ENCODE measurements around the gene FAM120A.
A peak's percentile ranks its signal among the peaks of the same experiment; 100 is the strongest.

The FAM120A gene

DNA sequence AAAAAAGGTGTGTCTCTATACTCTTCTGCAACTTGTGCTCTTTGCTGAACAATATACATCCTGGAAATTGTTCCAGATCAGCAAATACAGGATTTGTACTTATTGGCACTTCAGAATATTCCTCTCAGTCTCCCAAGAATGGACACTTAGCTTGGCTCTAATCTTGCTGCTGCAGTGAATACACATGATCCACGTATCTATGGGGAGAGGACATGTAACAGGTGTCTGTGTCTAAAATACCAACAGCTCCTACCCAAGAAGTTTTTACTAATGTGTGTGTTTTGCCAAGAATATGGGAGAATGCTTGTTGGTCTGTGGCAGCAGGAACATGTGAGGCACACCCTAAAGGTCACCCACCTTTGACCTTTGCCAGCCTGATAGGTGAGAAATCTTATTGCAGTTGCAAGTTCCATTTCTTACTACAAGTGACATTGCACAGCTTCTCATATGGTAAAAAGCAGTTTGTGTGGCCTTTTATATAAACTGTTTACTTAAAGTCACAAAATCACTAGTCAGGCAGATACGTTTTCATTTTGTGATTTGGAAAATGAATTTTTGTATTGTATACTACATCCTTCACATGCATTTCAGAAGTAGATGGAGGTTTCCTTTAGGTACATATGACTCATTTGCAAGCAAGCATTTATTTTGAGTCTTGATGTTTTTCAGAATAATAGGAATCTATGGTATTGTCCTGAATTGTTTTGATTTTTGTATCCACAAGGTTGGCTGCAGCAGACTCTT is 160.7 kb downstream of the FAM120A start:
- H3K9ac ChIP-seq (ENCODE audit: low read length) = no peak overlapping the region
- no peak overlapping the region for H2BK5ac ChIP-seq (ENCODE audit: low read depth, low read length, poor library complexity, severe bottlenecking)
- H3K27me3 ChIP-seq (ENCODE audit: control insufficient read depth in 1 of 2, insufficient read depth in 1 of 2, low read length in 2 of 2) = no peaks in the 10 kb centered on the region
- H4K91ac ChIP-seq (ENCODE audit: low read length) = no peak overlapping the region
- H3K4me2 ChIP-seq (ENCODE audit: low read length, poor library complexity, severe bottlenecking) = no peak overlapping the region
- no peak overlapping the region for H2BK15ac ChIP-seq (ENCODE audit: low read depth, poor library complexity, severe bottlenecking)
- no peak overlapping the region for H3K14ac ChIP-seq (ENCODE audit: low read length in 2 of 2)
- H2BK120ac ChIP-seq (ENCODE audit: low read depth, low read length) = no peak overlapping the region
- peaks cover 36% of the 10 kb centered on the region for H3K79me1 ChIP-seq (replicated peaks; ENCODE audit: low read length, poor library complexity, severe bottlenecking)
- peaks cover 2% of the 10 kb centered on the region for H3K4me1 ChIP-seq (ENCODE audit: control insufficient read depth, insufficient read depth, low read depth, low read length)
- H2BK12ac ChIP-seq (ENCODE audit: low read length in 2 of 2) = no peak overlapping the region
- H3K4ac ChIP-seq (ENCODE audit: low read depth in 1 of 2, low read length in 2 of 2) = no peak overlapping the region
- H3K4me3 ChIP-seq (ENCODE audit: insufficient read depth in 1 of 2, low read depth in 1 of 2, low read length in 2 of 2) = no peak overlapping the region
- no peak overlapping the region for H3K18ac ChIP-seq (ENCODE audit: low read depth in 1 of 2, low read length in 2 of 2)
- no peak overlapping the region for H2AFZ ChIP-seq (ENCODE audit: low read depth, low read length)
- no peak for DNase-seq
- H2AK5ac ChIP-seq (ENCODE audit: low read length, severe bottlenecking) = no peak overlapping the region
- no peak overlapping the region for H3K23ac ChIP-seq (ENCODE audit: low read length in 2 of 2)
- no peaks in the 10 kb centered on the region for H3K36me3 ChIP-seq (ENCODE audit: control insufficient read depth in 1 of 2, insufficient read depth in 2 of 2, low read depth in 1 of 2, low read length in 2 of 2)
- H4K8ac ChIP-seq (ENCODE audit: low read length) = no peak overlapping the region
- 100% methylated on average over 1 of the region's 2 CpGs for WGBS
- H3K9me3 ChIP-seq (ENCODE audit: control insufficient read depth, low read length) = peaks cover 20% of the 10 kb centered on the region
- H3K27ac ChIP-seq (ENCODE audit: low read length, poor library complexity, severe bottlenecking) = no peak overlapping the region

- no peak overlapping the region for H3K18ac ChIP-seq (ENCODE audit: low read depth in 1 of 2, low read length in 2 of 2)
These were observed 161.3 kb downstream of the FAM120A start for GRCh38 chr9:93612796-93613154.

GRCh38 chr9:93613174-93613573 is 161.7 kb downstream of the FAM120A start:
- H3K9me3 ChIP-seq (ENCODE audit: control insufficient read depth, low read length) = peaks cover 17% of the 10 kb centered on the region
- no peak overlapping the region for H3K4me2 ChIP-seq (ENCODE audit: low read length, poor library complexity, severe bottlenecking)
- H3K27me3 ChIP-seq (ENCODE audit: control insufficient read depth in 1 of 2, insufficient read depth in 1 of 2, low read length in 2 of 2) = no peaks in the 10 kb centered on the region
- H3K4ac ChIP-seq (ENCODE audit: low read depth in 1 of 2, low read length in 2 of 2) = no peak overlapping the region
- H3K36me3 ChIP-seq (ENCODE audit: control insufficient read depth in 1 of 2, insufficient read depth in 2 of 2, low read depth in 1 of 2, low read length in 2 of 2) = peaks cover 2 to 4% of the 10 kb centered on the region in 2 experiments
- no peak overlapping the region for H3K4me3 ChIP-seq (ENCODE audit: insufficient read depth in 1 of 2, low read depth in 1 of 2, low read length in 2 of 2)
- no peak overlapping the region for H3K9ac ChIP-seq (ENCODE audit: low read length)
- 87% methylated on average over 4 of the region's 5 CpGs for WGBS
- peaks cover 2% of the 10 kb centered on the region for H3K4me1 ChIP-seq (ENCODE audit: control insufficient read depth, insufficient read depth, low read depth, low read length)
- H2BK5ac ChIP-seq (ENCODE audit: low read depth, low read length, poor library complexity, severe bottlenecking) = no peak overlapping the region
- peaks cover 37% of the 10 kb centered on the region for H3K79me1 ChIP-seq (replicated peaks; ENCODE audit: low read length, poor library complexity, severe bottlenecking)
- no peak for DNase-seq
- no peak overlapping the region for H3K14ac ChIP-seq (ENCODE audit: low read length in 2 of 2)
- no peak overlapping the region for H2BK12ac ChIP-seq (ENCODE audit: low read length in 2 of 2)
- no peak overlapping the region for H2BK120ac ChIP-seq (ENCODE audit: low read depth, low read length)
- peak overlapping the region; percentile 45 for H4K8ac ChIP-seq (ENCODE audit: low read length)
- H3K23ac ChIP-seq (ENCODE audit: low read length in 2 of 2) = no peak overlapping the region
- no peak overlapping the region for H3K27ac ChIP-seq (ENCODE audit: low read length, poor library complexity, severe bottlenecking)
- no peak overlapping the region for H3K18ac ChIP-seq (ENCODE audit: low read depth in 1 of 2, low read length in 2 of 2)
- H2AK5ac ChIP-seq (ENCODE audit: low read length, severe bottlenecking) = no peak overlapping the region
- no peak overlapping the region for H2BK15ac ChIP-seq (ENCODE audit: low read depth, poor library complexity, severe bottlenecking)
- H2AFZ ChIP-seq (ENCODE audit: low read depth, low read length) = no peak overlapping the region
- no peak overlapping the region for H4K91ac ChIP-seq (ENCODE audit: low read length)

More at GRCh38 chr9:93612796-93613154, 161.3 kb downstream of the FAM120A start:
- H3K14ac ChIP-seq (ENCODE audit: low read length in 2 of 2) = no peak overlapping the region
- H3K4me2 ChIP-seq (ENCODE audit: low read length, poor library complexity, severe bottlenecking) = no peak overlapping the region
- H2AFZ ChIP-seq (ENCODE audit: low read depth, low read length) = no peak overlapping the region
- H3K4me1 ChIP-seq (ENCODE audit: control insufficient read depth, insufficient read depth, low read depth, low read length) = peaks cover 2% of the 10 kb centered on the region
- DNase-seq = no peak
- WGBS = 90% methylated on average over 5 of the region's 5 CpGs
- no peak overlapping the region for H2BK12ac ChIP-seq (ENCODE audit: low read length in 2 of 2)
- H2BK120ac ChIP-seq (ENCODE audit: low read depth, low read length) = no peak overlapping the region
- no peak overlapping the region for H3K4ac ChIP-seq (ENCODE audit: low read depth in 1 of 2, low read length in 2 of 2)
- peaks cover 36% of the 10 kb centered on the region for H3K79me1 ChIP-seq (replicated peaks; ENCODE audit: low read length, poor library complexity, severe bottlenecking)
- H2BK5ac ChIP-seq (ENCODE audit: low read depth, low read length, poor library complexity, severe bottlenecking) = no peak overlapping the region
- H4K8ac ChIP-seq (ENCODE audit: low read length) = no peak overlapping the region
- no peak overlapping the region for H4K91ac ChIP-seq (ENCODE audit: low read length)
- peaks cover 20% of the 10 kb centered on the region for H3K9me3 ChIP-seq (ENCODE audit: control insufficient read depth, low read length)
- H3K27ac ChIP-seq (ENCODE audit: low read length, poor library complexity, severe bottlenecking) = no peak overlapping the region
- H2BK15ac ChIP-seq (ENCODE audit: low read depth, poor library complexity, severe bottlenecking) = no peak overlapping the region
- H3K9ac ChIP-seq (ENCODE audit: low read length) = no peak overlapping the region
- H3K4me3 ChIP-seq (ENCODE audit: insufficient read depth in 1 of 2, low read depth in 1 of 2, low read length in 2 of 2) = no peak overlapping the region
- no peak overlapping the region for H3K23ac ChIP-seq (ENCODE audit: low read length in 2 of 2)
- no peaks in the 10 kb centered on the region for H3K27me3 ChIP-seq (ENCODE audit: control insufficient read depth in 1 of 2, insufficient read depth in 1 of 2, low read length in 2 of 2)
- no peaks in the 10 kb centered on the region for H3K36me3 ChIP-seq (ENCODE audit: control insufficient read depth in 1 of 2, insufficient read depth in 2 of 2, low read depth in 1 of 2, low read length in 2 of 2)
- H2AK5ac ChIP-seq (ENCODE audit: low read length, severe bottlenecking) = no peak overlapping the region

- Histone ChIP-seq H4K8ac (ENCODE audit: low read length) (no peak overlapping the region), H3K4me1 (ENCODE audit: control insufficient read depth, insufficient read depth, low read depth, low read length) (peaks cover 2% of the 10 kb centered on the region), H2BK5ac (ENCODE audit: low read depth, low read length, poor library complexity, severe bottlenecking) (no peak overlapping the region), H2BK15ac (ENCODE audit: low read depth, poor library complexity, severe bottlenecking) (no peak overlapping the region), H3K18ac (ENCODE audit: low read depth in 1 of 2, low read length in 2 of 2) (no peak overlapping the region), H3K27ac (ENCODE audit: low read length, poor library complexity, severe bottlenecking) (no peak overlapping the region), H2BK12ac (ENCODE audit: low read length in 2 of 2) (no peak overlapping the region), H3K23ac (ENCODE audit: low read length in 2 of 2) (no peak overlapping the region), H3K4me3 (ENCODE audit: insufficient read depth in 1 of 2, low read depth in 1 of 2, low read length in 2 of 2) (peak overlapping the region in 1 of 2 experiments; percentile 4), H2BK120ac (ENCODE audit: low read depth, low read length) (no peak overlapping the region), H3K4me2 (ENCODE audit: low read length, poor library complexity, severe bottlenecking) (no peak overlapping the region), H2AFZ (ENCODE audit: low read depth, low read length) (no peak overlapping the region), H3K36me3 (ENCODE audit: control insufficient read depth in 1 of 2, insufficient read depth in 2 of 2, low read depth in 1 of 2, low read length in 2 of 2) (peaks cover 4 to 6% of the 10 kb centered on the region in 2 experiments), H4K91ac (ENCODE audit: low read length) (no peak overlapping the region), H3K14ac (ENCODE audit: low read length in 2 of 2) (peak overlapping the region in 1 of 2 experiments; percentile 41), H3K79me1 (replicated peaks; ENCODE audit: low read length, poor library complexity, severe bottlenecking) (peaks cover 41% of the 10 kb centered on the region), H3K4ac (ENCODE audit: low read depth in 1 of 2, low read length in 2 of 2) (no peak overlapping the region), H3K9me3 (ENCODE audit: control insufficient read depth, low read length) (peaks cover 17% of the 10 kb centered on the region), H2AK5ac (ENCODE audit: low read length, severe bottlenecking) (no peak overlapping the region), H3K27me3 (ENCODE audit: control insufficient read depth in 1 of 2, insufficient read depth in 1 of 2, low read length in 2 of 2) (no peaks in the 10 kb centered on the region), H3K9ac (ENCODE audit: low read length) (no peak overlapping the region)
- no peak for DNase-seq
- 29% methylated on average over 2 of the region's 3 CpGs for WGBS
These were observed 162.3 kb downstream of the FAM120A start for GRCh38 chr9:93613791-93614190.
